Smooth muscle cell (in vitro differentiated cells): ENCODE measurements around the gene BPIFA2. TPM values are rescaled to one million over a fixed set of nuclear protein-coding genes. Genes with fewer than 3 reads are reported as not detected.

ENCODE experiments used
- DNase-seq: peaks from one replicate; lab custom pipeline; 2025; ENCODE audit not compliant: unreplicated experiment; lab: John Stamatoyannopoulos, UW
- H2AFZ ChIP-seq: fragments of 200-600 bp; sonication (generic); 2 replicates; pipeline ENCODE4 v1.6.0; 2016; ENCODE audit warnings: antibody characterized with exemption, low read depth, mild to moderate bottlenecking
- H3F3A ChIP-seq: fragments of 200-600 bp; sonication (generic); 2 replicates; pipeline ENCODE4 v1.6.0; 2017; ENCODE audit warnings: antibody characterized with exemption, low read depth
- H3K27ac ChIP-seq: fragments of 200-600 bp; sonication (generic); 2 replicates; pipeline ENCODE4 v1.5.1; 2016; ENCODE audit warnings: low read depth, mild to moderate bottlenecking
- H3K27me3 ChIP-seq: fragments of 200-600 bp; sonication (generic); 2 replicates; pipeline ENCODE4 v1.6.1; 2016; ENCODE audit warnings: low read depth, mild to moderate bottlenecking
- H3K36me3 ChIP-seq: fragments of 200-600 bp; sonication (generic); 2 replicates; pipeline ENCODE4 v1.5.1; 2016; ENCODE audit warnings: low read depth
- H3K4me1 ChIP-seq: fragments of 200-600 bp; sonication (generic); 2 replicates; pipeline ENCODE4 v1.5.1; 2016; ENCODE audit warnings: low read depth
- H3K4me2 ChIP-seq: fragments of 200-600 bp; sonication (generic); 2 replicates; pipeline ENCODE4 v1.6.0; 2016; ENCODE audit warnings: mild to moderate bottlenecking
- H3K4me3 ChIP-seq: fragments of 200-600 bp; sonication (generic); 2 replicates; pipeline ENCODE4 v1.5.1; 2016; ENCODE audit warnings: mild to moderate bottlenecking
- H3K79me2 ChIP-seq: fragments of 200-600 bp; sonication (generic); 2 replicates; pipeline ENCODE4 v1.6.0; 2016; ENCODE audit warnings: low read depth, mild to moderate bottlenecking
- H3K9ac ChIP-seq: fragments of 200-600 bp; sonication (generic); 2 replicates; pipeline ENCODE4 v1.6.0; 2016; ENCODE audit warnings: low read depth
- H3K9me3 ChIP-seq: fragments of 200-600 bp; sonication (generic); replicated peaks from 2 replicates; pipeline ENCODE4 v1.5.1; 2016; ENCODE audit warnings: low read depth
- H4K20me1 ChIP-seq: fragments of 200-600 bp; sonication (generic); 2 replicates; pipeline ENCODE4 v1.6.0; 2016; ENCODE audit warnings: low read depth
- WGBS: methylation state at CpG from one replicate; pipeline ENCODE4 v1.1.7; 2016; ENCODE audit warnings: low lambda C conversion rate; 5-methylcytosine and 5-hydroxymethylcytosine counted together
- polyA plus RNA-seq: library from polyadenylated mRNA; unstranded; fragments of >200 nt; fragmentation: Nextera tagmentation; extraction: Ambion mirVana; gene quantifications from 2 replicates; pipeline ENCODE4 v1.2.1, GENCODE V29; 2016
- total RNA-seq: library from RNA; depleted of rRNA; stranded (reverse); fragments of >200 nt; gene quantifications from 2 replicates; pipeline ENCODE4 v1.2.3, GENCODE V29; 2014
- TF ChIP-seq, protein P1 (sequence below): fragments of 200-600 bp; sonication (generic); IDR thresholded peaks from 2 replicates; pipeline ENCODE4 v1.5.1; 2017; ENCODE audit warnings: borderline replicate concordance, mild to moderate bottlenecking, antibody characterized with exemption; ENCODE audit not compliant: insufficient read depth, poor library complexity, severe bottlenecking

Gene BPIFA2
- total and polyA plus RNA-seq, 2 experiments from 2014 or later = not detected

DNA sequence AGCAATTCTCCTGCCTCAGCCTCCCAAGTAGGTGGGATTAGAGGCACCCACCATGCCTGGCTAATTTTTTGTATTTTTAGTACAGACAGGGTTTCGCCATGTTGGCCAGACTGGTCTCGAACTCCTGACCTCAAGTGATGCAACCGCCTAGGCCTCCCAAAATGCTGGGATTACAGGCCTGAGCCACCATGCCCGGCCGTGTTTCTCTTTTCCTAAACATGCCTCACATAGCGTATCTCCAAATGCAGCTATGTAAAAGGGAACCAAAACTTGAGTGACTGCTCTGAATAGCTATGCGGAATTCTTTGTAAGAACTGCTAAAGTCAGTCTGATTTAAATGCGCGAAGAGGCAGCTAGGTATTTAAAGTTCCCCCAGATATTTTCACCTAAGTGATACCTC, 20.5 kb downstream of the BPIFA2 start:
- no peaks in the 10 kb centered on the region for H4K20me1 ChIP-seq
- no peak for DNase-seq
- no peaks in the 10 kb centered on the region for H3K79me2 ChIP-seq
- no peaks in the 10 kb centered on the region for H3K27me3 ChIP-seq
- H3F3A ChIP-seq = no peaks in the 10 kb centered on the region
- TF ChIP-seq, protein P1, sequence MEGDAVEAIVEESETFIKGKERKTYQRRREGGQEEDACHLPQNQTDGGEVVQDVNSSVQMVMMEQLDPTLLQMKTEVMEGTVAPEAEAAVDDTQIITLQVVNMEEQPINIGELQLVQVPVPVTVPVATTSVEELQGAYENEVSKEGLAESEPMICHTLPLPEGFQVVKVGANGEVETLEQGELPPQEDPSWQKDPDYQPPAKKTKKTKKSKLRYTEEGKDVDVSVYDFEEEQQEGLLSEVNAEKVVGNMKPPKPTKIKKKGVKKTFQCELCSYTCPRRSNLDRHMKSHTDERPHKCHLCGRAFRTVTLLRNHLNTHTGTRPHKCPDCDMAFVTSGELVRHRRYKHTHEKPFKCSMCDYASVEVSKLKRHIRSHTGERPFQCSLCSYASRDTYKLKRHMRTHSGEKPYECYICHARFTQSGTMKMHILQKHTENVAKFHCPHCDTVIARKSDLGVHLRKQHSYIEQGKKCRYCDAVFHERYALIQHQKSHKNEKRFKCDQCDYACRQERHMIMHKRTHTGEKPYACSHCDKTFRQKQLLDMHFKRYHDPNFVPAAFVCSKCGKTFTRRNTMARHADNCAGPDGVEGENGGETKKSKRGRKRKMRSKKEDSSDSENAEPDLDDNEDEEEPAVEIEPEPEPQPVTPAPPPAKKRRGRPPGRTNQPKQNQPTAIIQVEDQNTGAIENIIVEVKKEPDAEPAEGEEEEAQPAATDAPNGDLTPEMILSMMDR = no peak
- no peak overlapping the region for H3K27ac ChIP-seq
- H3K4me3 ChIP-seq = no peak overlapping the region
- H3K36me3 ChIP-seq = no peaks in the 10 kb centered on the region
- H3K9me3 ChIP-seq = no peaks in the 10 kb centered on the region
- H3K4me1 ChIP-seq = no peaks in the 10 kb centered on the region
- H3K4me2 ChIP-seq = no peak overlapping the region
- H2AFZ ChIP-seq = no peak overlapping the region
- WGBS = 76% methylated on average over 9 of the region's 9 CpGs
- no peak overlapping the region for H3K9ac ChIP-seq

DNA sequence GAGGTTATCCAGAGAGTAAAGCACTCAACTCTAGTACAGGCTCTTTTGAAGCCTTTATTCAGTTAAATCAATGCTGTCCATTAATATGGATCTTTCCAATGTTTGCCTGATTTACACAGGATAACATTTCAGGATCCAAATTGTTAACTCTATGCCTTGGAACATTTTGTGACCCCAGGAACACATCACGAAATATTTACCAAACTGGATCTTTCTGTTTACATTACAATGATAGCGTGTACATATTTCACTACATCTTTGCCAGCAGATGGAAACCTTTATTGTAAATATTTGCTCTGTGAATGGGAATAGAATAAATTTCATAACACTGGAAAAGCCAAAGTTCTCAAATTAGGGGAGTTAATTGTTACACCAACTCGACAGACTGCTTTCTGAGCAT, 23.5 kb downstream of the BPIFA2 start:
- DNase-seq = no peak
- TF ChIP-seq, protein P1 = no peak
- Histone ChIP-seq H3K9ac (no peak overlapping the region), H3K27ac (no peak overlapping the region), H3K36me3 (no peaks in the 10 kb centered on the region), H2AFZ (no peak overlapping the region), H3K27me3 (peaks cover 7% of the 10 kb centered on the region), H3K4me1 (no peaks in the 10 kb centered on the region), H3K79me2 (no peaks in the 10 kb centered on the region), H4K20me1 (no peaks in the 10 kb centered on the region), H3K4me3 (no peak overlapping the region), H3F3A (no peaks in the 10 kb centered on the region), H3K9me3 (no peaks in the 10 kb centered on the region), H3K4me2 (no peak overlapping the region)
- WGBS = 65% methylated on average over 3 of the region's 3 CpGs

DNA sequence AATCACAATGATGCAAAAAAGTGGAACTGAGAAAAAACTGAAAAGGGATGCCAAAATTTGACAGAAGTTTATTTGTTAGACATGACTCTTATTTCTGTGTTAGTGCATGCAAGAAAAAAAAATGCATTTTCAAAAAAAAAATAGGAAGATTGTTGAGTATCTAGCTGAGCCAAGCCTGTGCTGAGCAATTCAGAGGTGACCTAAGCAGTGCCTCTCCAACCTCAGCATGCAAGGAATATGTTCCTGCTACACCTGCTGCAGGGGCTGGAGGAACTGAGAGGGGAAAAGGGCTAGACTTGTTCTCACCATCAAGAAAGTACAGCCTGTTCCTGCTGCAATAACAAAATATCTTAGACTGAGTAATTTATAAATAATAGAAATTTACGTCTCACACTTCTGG, 24.0 kb downstream of the BPIFA2 start:
- DNase-seq = no peak
- no peaks in the 10 kb centered on the region for H3K36me3 ChIP-seq
- H3F3A ChIP-seq = no peaks in the 10 kb centered on the region
- no peak overlapping the region for H3K4me2 ChIP-seq
- H3K4me3 ChIP-seq = no peak overlapping the region
- no peaks in the 10 kb centered on the region for H3K9me3 ChIP-seq
- H4K20me1 ChIP-seq = no peaks in the 10 kb centered on the region
- 87% methylated on average over 1 of the region's 1 CpG for WGBS
- no peak overlapping the region for H3K27ac ChIP-seq
- peaks cover 7% of the 10 kb centered on the region for H3K27me3 ChIP-seq
- no peak overlapping the region for H3K9ac ChIP-seq
- no peaks in the 10 kb centered on the region for H3K4me1 ChIP-seq
- TF ChIP-seq, protein P1 = no peak
- H3K79me2 ChIP-seq = no peaks in the 10 kb centered on the region
- H2AFZ ChIP-seq = no peak overlapping the region

DNA sequence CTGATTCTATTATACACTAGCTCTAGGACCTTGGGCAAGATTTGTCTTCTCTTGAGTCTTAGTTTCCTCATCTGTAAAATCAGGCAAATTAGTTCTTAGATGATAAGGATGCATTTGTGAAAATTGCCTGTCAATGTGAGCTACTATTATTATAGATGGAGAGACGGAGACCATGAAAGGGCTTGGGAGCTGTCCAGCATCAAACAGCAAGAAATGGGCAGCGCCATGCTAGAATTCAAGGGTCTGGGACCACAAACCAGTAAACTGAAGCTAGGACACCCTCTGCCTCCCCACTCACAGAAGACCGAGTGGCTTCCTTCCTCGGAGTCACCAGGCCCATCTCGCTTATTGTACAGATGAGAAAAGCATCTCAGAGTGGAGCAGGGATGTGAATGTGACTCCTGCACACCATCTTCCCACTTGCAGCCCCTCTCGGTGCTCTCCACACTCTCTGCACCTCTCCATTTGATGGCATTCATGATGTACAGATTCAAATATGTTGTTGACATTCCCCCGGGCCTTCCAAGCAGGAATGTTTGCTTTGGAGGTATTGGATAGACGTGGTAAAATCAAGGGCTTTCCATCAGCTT, 25.0 kb downstream of the BPIFA2 start:
- Histone ChIP-seq H3K9me3 (no peaks in the 10 kb centered on the region), H3K36me3 (no peaks in the 10 kb centered on the region), H3K9ac (no peak overlapping the region), H3K4me3 (no peak overlapping the region), H3K27ac (no peak overlapping the region), H4K20me1 (no peaks in the 10 kb centered on the region), H3K27me3 (peaks cover 7% of the 10 kb centered on the region), H3K79me2 (no peaks in the 10 kb centered on the region), H3K4me1 (no peaks in the 10 kb centered on the region), H2AFZ (no peak overlapping the region), H3K4me2 (no peak overlapping the region), H3F3A (no peaks in the 10 kb centered on the region)
- TF ChIP-seq, protein P1 = no peak
- no peak for DNase-seq
- WGBS = 73% methylated on average over 8 of the region's 8 CpGs
